ENCODE results near the gene UBE4B.
A peak's percentile ranks its signal among the peaks of the same experiment; 100 is the strongest.
"Not testable (repeated sequence)": the region's sequence is repeated elsewhere in the genome, so short reads cannot be mapped to it uniquely, and the experiment has no call there.

UBE4B gene

DNA sequence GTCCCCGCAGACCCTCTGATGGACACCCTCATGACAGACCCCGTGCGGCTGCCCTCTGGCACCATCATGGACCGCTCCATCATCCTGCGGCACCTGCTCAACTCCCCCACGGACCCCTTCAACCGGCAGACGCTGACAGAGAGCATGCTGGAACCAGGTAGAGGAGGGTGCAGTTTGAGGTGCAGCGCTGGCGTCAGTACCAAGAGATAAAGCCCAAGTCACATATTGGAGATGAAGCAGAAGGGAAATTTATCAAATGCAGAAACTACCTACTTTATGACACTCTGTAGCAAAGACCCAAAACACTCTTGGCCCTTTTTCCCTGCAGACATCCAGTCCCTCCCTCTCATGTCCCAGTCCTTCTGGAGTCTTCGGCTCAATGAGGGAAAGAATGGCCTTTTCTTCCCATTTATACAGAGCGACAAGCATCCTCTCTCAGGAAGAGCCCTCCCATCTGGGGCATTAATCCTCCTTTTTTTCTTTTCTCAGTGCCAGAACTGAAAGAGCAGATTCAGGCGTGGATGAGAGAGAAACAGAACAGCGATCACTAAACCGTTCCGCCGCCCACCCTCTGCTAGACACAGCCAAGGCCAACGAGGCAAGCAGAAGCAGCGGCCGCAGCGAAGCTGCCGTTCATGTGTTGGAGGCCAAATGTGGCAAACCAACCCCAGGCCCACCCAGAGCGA is 146.8 kb downstream of the UBE4B start:
- no peak for DNase-seq

DNA sequence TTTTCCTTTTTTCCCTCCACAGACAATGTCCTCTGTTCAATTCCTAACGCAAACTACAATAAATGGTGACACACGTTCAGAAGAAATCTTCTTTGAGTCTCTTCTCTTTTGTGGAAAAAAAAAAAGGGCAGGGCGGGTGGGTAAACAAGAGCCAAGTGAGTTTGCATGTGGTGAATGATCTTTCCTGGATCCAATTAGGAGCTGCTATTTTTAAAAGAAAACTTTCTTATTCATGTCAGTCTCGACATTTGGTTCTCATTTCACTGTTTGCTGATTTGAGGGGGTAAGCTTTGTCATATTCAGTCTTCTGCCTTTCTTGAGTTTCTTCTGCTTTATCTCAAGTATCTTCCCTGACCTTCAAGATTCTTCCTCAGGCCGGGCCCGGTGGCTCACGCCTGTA is 148.4 kb downstream of the UBE4B start:
- DNase-seq = no peak

DNA sequence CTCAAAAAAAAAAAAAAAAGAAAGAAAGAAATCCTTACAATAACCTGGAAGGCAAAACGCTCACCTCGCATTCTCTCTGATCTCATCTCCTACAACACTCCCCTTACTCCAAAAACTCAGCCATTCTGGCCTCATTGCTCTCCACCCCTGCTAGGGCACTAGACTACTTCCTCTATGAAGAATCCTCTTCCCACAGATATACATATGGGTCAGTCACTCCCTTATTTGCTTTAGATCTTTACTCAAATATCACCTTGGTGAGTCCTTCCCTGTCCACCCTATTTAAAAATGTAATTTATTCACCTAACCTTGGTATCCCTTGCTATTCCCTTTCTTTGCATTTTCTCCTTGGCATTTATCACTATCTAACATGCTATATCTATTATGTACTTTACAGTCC is 153.0 kb downstream of the UBE4B start:
- DNase-seq = no peak

- no peak for DNase-seq
Observed at GRCh38 chr1:10186331-10187025, 153.7 kb downstream of the UBE4B start.

DNA sequence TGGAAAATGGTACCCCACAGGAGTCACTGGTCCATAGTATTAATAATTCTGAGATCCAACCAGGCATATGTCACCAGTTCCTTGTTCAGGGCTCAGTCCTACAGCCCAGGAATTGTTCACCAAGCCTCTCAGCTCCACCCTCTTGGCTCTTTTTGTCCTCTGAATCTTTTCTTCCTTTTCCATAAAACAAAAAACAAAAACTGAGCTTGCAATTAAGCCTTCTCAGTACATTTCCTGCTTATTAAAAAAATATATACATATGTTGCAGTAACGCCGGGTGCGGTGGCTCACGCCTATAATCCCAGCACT is 154.2 kb downstream of the UBE4B start:
- DNase-seq = no peak

GRCh38 chr1:10188133-10188650 is 155.4 kb downstream of the UBE4B start:
- no peak for DNase-seq

DNA sequence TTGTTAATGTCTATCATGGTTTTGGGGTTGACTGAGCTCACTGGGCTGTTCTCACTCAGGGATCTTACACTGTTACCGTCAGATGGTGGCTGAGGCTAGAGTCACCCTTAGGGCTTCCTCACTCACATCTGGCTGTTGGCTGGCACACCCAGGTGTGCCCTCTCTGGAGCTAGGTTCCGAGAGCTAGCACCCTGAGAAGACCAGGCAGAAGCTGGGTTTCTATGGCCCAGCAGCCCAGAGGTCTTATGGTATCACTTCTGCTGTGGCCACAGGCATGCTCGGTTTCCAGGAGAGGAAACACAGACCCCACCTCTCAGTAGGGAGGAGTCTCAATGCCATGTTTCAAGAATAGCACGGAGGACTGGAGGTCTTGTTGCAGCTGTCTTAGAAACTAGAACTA is 156.9 kb downstream of the UBE4B start:
- DNase-seq = no peak

- no peak for DNase-seq
Observed at GRCh38 chr1:10192263-10192662, 159.5 kb downstream of the UBE4B start.

GRCh38 chr1:10193288-10193687 is 160.5 kb downstream of the UBE4B start:
- DNase-seq = peak in 1 of 2 experiments; percentile 48

DNA sequence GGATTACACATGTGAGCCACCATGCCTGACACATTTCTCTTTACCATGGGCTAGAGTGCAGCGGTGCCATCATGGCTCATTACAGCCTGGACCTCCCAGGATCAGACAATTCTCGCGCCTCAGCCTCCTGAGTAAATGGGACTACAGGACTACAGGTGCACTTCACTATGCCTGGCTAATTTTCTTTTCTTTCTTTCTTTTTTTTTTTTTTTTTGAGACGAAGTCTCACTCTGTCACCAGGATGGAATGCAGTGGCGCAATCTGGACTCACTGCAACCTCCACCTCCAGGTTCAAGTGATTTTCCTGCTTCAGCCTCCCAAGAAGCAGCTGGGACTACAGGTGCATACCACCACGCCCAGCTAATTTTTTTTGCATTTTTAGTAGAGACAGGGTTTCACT is 162.8 kb downstream of the UBE4B start:
- no peak for DNase-seq

DNA sequence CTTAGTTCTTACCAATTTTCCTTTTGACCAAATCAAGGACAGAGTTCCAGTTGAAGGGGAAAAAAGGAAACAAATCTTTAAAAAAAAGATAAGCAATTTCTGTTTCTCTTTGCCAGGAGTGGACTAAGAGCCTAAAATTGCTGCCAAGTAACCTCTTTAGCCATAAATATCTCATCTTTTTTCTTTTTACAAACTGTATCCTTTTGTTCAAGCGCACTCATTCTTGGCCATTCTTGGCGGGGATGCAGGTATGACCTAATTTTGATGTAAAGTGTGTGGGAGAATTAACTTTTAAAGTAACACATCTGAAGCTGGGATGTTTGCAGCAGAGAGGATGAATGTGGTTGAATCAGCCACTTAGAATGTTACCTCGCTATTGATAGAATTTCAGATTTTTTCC is 164.2 kb downstream of the UBE4B start:
- DNase-seq = peak; percentile 25 to 55

DNA sequence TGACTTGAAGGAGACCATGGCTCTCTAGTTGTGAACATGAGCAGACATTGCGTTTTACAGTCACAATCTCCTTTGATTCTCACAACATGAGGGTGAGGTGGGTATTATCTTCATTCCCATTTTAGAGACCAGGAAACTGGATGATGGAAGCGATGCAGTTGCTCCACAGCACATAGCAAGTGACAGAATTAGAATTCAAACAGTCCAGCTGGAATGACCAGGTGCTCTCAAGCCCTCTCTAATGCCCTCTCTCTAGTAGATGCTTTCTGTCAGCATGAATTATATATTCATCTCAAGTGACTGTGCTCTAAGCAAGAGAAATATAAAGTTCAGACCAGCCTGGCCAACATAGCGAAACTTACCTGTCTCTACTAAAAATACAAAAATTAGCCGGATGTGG is 167.9 kb downstream of the UBE4B start:
- no peak for DNase-seq

- DNase-seq = peak in 1 of 2 experiments; percentile 22
Observed at GRCh38 chr1:10204003-10204642, 171.4 kb downstream of the UBE4B start.

DNA sequence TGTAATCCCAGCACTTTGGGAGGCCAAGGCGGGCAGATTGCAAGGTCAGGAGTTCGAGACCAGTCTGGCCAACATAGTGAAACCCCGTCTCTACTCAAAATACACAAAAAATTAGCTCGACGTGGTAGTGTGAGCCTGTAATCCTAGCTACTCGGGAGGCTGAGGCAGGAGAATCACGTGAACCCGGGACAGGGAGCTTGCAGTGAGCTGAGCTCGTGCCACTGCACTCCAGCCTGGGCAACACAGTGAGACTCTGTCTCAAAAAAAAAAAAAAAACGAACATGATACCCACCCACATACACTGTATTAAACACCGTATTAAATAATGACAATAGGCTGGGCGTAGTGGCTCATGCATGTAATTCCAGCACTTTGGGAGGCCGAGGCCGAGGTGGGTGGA is 172.4 kb downstream of the UBE4B start:
- not testable (repeated sequence) for DNase-seq

- no peak for DNase-seq
Observed at GRCh38 chr1:10207810-10208209, 175.1 kb downstream of the UBE4B start.

DNA sequence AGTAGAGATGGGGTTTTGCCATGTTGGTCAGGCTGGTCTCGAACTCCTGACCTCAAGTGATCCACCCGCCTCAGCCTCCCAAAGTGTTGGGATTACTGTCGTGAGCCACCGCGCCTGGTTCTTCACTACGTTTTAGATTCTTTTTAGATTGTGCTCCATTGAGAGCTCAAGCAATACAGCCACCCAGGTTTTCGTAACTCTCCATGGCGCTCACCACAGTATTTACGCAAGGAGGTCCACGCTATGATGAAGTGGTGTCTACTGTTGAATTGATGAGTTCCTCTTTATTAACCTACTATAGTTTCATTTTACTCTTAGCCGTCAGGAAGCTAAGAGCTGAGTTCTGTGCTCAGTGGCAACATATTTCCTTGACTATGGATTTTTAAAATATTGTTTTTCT is 175.8 kb downstream of the UBE4B start:
- no peak for DNase-seq

DNA sequence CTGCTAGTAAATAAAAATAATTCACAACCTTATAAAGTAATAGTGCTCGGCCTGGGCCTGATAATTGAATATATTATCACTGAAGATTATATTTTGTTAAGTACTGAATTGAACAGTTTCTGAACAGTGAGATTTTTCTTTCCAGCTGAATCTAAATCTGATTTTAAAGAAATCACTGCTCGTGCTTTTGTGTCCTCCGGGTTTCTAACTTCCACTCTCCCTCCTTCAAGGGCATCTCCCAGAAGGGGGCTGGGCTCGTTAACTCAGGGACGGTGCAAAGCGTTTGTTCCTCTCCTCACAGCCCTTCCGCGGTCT is 176.8 kb downstream of the UBE4B start:
- no peak for DNase-seq

GRCh38 chr1:10209905-10210810 is 177.4 kb downstream of the UBE4B start, which contains the start of gene KIF1B:
KIF1B (plus strand) TSS chr1:10210570; CDS start chr1:10232329, 21,759 bp downstream.
- DNase-seq = peak; percentile 97 to 100

DNA sequence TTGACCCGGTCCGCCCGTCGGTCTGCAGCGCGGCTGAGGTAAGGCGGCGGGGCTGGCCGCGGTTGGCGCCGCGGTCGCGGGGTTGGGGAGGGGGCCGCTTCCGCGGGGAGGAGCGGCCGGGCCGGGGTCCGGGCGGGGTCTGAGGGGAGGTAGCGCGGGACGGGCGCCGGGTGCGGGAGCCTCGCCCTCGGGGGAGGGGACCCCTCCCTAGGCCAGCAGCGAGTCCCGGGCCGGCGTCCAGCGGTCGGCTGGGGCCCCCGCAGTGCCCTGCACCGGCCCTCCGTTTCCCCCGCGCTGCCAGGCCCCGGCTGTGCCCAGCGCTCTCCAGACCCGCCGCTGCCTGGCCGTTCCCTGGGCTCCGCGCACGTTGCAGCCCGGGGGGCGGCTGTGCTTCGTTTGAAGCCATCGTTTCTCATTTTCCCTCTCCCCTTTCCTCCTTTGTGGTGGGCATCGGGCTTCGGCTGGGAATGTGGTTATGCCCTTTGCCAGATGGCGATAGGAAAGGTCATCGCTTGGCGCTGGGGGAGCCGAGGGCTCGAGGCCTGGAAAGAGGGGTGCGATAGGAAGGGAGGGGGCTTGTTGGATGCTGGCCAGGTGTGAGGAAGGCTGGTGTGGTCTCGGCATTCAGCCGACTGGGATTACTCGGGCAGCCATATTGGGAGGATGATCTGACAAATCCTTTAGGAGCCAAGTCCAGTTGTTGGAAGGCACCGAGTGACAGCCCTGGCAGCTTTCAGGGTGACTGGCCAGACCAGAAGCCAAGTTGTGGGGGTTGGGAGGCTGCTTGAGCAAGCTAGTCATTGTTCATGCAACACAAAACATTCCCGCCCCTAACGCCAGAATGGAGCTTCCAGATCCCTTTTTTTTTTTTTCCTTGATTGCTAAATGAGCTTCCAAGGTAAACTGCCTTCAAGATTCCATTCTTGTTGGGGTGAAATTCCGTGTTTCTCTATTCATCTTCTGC is 178.4 kb downstream of the UBE4B start:
- peak; percentile 88 for DNase-seq

DNA sequence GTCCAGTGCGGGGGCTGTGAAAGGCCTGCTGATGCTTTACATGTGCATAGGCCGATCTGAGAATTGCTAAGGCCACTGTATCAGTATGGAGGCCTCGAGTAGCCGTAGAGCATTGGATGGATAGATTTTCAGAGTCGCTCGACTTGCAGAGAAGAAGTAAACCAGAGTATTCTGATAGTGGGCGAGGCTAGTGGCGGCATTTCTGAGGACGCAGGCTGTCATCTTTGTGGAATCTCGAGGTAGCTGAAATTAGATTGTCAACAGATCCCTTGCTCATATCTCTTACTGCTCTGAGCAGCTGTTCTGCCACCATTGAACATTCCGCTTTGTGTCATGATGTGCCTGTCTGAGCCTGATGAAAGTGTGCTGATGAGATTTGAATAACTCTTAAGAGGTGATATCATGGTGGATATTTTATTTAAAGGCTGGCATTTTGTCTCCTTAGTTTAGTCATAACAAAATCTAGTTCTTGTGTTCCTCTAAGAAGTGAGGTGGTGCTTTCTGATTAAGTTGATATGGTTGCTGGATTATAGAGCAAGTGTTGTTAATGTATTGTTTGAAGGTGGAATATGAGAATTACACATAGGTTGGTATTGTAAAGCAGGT is 179.2 kb downstream of the UBE4B start:
- DNase-seq = peak in 1 of 2 experiments; percentile 53

DNA sequence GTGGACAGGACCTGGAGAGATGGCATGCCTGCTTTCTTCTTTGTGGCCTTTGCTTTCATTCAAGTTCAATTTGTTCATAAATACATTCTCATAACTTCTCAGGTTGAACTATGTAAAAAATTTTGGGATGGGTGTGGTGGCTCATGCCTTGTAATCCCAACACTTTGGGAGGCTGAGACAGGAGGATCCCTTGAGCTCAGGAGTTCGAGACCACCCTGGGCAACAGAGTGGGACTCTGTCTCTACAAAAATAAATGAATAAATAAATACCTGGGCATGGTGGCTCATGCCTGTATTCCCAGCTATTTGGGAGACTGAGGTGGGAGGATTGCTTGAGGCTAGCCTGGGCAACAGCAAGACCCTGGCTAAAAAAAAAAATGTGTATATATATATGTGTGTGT is 179.7 kb downstream of the UBE4B start:
- DNase-seq = no peak
